ENCODE results near the gene IRS4.
A peak's percentile ranks its signal among the peaks of the same experiment; 100 is the strongest.

IRS4 gene

GRCh38 chrX:108736509-108737479, at the start of gene IRS4:
IRS4 (minus strand) TSS chrX:108736563.
- peak; percentile 40 for DNase-seq

GRCh38 chrX:108772549-108772948, 36.2 kb upstream of the IRS4 start:
- DNase-seq: no peak

GRCh38 chrX:108763559-108763958, 27.2 kb upstream of the IRS4 start:
- DNase-seq: no peak

- no peak for DNase-seq
These were observed 4.0 kb upstream of the IRS4 start for GRCh38 chrX:108740299-108740774.

- no peak for DNase-seq
These were observed 1.4 kb upstream of the IRS4 start for GRCh38 chrX:108737754-108738153.

- DNase-seq: peak; percentile 25
These were observed 469 bp downstream of the IRS4 start for GRCh38 chrX:108735679-108736508.

- DNase-seq: no peak
These were observed 1.2 kb downstream of the IRS4 start for GRCh38 chrX:108735091-108735678.

GRCh38 chrX:108734426-108734825, 1.9 kb downstream of the IRS4 start:
- no peak for DNase-seq

- DNase-seq: peak; percentile 18
These were observed 3.6 kb downstream of the IRS4 start for GRCh38 chrX:108732630-108733321.

- no peak for DNase-seq
These were observed 5.2 kb downstream of the IRS4 start for GRCh38 chrX:108731153-108731552.

- DNase-seq: no peak
These were observed 9.6 kb downstream of the IRS4 start for GRCh38 chrX:108726748-108727147.

GRCh38 chrX:108722561-108722960, 13.8 kb downstream of the IRS4 start:
- no peak for DNase-seq

- DNase-seq: no peak
These were observed 23.5 kb downstream of the IRS4 start for GRCh38 chrX:108712886-108713285.

GRCh38 chrX:108704839-108705238, 31.5 kb downstream of the IRS4 start:
- no peak for DNase-seq

GRCh38 chrX:108702530-108702929, 33.8 kb downstream of the IRS4 start:
- no peak for DNase-seq

GRCh38 chrX:108701633-108702032, 34.7 kb downstream of the IRS4 start:
- no peak for DNase-seq

- no peak for DNase-seq
These were observed 37.0 kb downstream of the IRS4 start for GRCh38 chrX:108699368-108699767.

- DNase-seq: no peak
These were observed 39.7 kb downstream of the IRS4 start for GRCh38 chrX:108696690-108697089.

All from right hindlimb (tissue), 1 donor.